Loucy (cell line): ENCODE data around the gene SPRYD7.

Source experiments
- H2AFZ ChIP-seq: fragments of 200-600 bp; sonication (generic); 2 replicates; pipeline ENCODE4 v1.6.0; 2016; ENCODE audit warnings: antibody characterized with exemption, mild to moderate bottlenecking, low read length, moderate library complexity
- H3F3A ChIP-seq: fragments of 200-600 bp; 2 replicates; pipeline ENCODE4 v1.6.0; 2016; ENCODE audit warnings: antibody characterized with exemption, low read depth, mild to moderate bottlenecking
- H3K27me3 ChIP-seq: fragments of 200-600 bp; sonication (generic); 2 replicates; pipeline ENCODE4 v1.6.1; 2014; ENCODE audit warnings: low read length, mild to moderate bottlenecking; ENCODE audit not compliant: insufficient read depth, poor library complexity, severe bottlenecking
- H3K36me3 ChIP-seq: fragments of 200-600 bp; sonication (generic); 2 replicates; pipeline ENCODE4 v1.6.1; 2016; ENCODE audit warnings: low read length; ENCODE audit not compliant: insufficient read depth
- H3K4me1 ChIP-seq: fragments of 200-600 bp; sonication (generic); 2 replicates; pipeline ENCODE4 v1.5.1; 2014; ENCODE audit warnings: low read length, mild to moderate bottlenecking; ENCODE audit not compliant: insufficient read depth, poor library complexity, severe bottlenecking
- H3K4me2 ChIP-seq: fragments of 200-600 bp; sonication (generic); 2 replicates; pipeline ENCODE4 v1.6.0; 2014; ENCODE audit warnings: antibody characterized with exemption, low read length, low read depth, mild to moderate bottlenecking; ENCODE audit not compliant: poor library complexity, severe bottlenecking
- H3K4me3 ChIP-seq: fragments of 200-600 bp; sonication (generic); 2 replicates; pipeline ENCODE4 v1.5.1; 2014; ENCODE audit warnings: low read length, mild to moderate bottlenecking, mixed read lengths; ENCODE audit not compliant: poor library complexity, severe bottlenecking
- H3K79me2 ChIP-seq: fragments of 200-600 bp; sonication (generic); 2 replicates; pipeline ENCODE4 v1.6.1; 2014; ENCODE audit warnings: low read length; ENCODE audit not compliant: insufficient read depth
- H3K9ac ChIP-seq: fragments of 200-600 bp; sonication (generic); 2 replicates; pipeline ENCODE4 v1.6.0; 2014; ENCODE audit warnings: mild to moderate bottlenecking, low read depth, low read length, moderate library complexity; ENCODE audit not compliant: poor library complexity, severe bottlenecking
- H3K9me2 ChIP-seq: fragments of 200-600 bp; sonication (generic); replicated peaks from 2 replicates; pipeline ENCODE4 v1.6.1; 2016; ENCODE audit warnings: low read depth, low read length, mixed read lengths
- H3K9me3 ChIP-seq: fragments of 200-600 bp; sonication (generic); 2 replicates; pipeline ENCODE4 v1.6.1; 2014; ENCODE audit warnings: mild to moderate bottlenecking, antibody characterized with exemption, low read length, low read depth; ENCODE audit not compliant: insufficient read depth
- H4K20me1 ChIP-seq: fragments of 200-600 bp; sonication (generic); 2 replicates; pipeline ENCODE4 v1.6.0; 2014; ENCODE audit warnings: antibody characterized with exemption, low read length, mild to moderate bottlenecking; ENCODE audit not compliant: insufficient read depth, poor library complexity, severe bottlenecking
- CTCF ChIP-seq: fragments of 200-600 bp; sonication (generic); conservative IDR thresholded peaks from 2 replicates; pipeline ENCODE4 v1.5.1; 2014; ENCODE audit warnings: mild to moderate bottlenecking, antibody characterized with exemption, low read length
- EZH2phosphoT487 ChIP-seq: fragments of 200-600 bp; IDR thresholded peaks from 2 replicates; pipeline ENCODE4 v1.6.1; 2018; ENCODE audit warnings: antibody characterized with exemption, mild to moderate bottlenecking, moderate library complexity, borderline replicate concordance

The SPRYD7 gene

DNA sequence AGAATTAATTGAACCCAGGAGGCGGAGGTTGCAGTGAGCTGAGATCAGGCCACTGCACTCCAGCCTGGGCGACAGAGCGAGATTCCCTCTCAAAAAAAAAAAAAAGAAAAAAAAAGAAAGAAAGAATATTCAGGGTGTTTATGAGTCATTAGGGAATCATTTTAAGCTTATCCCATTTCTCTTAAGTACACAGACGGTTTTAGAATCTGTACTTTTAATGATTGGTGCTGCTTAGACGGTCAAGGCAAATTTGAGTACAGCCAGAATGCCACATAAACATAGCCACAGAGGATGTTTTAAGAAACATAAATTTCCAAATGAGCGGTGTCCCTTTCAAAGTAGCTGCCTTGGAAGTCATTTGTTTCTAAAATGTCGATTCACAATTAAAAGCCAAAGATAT is 2.6 kb downstream of the SPRYD7 start:
- peak overlapping the region; percentile 83 for H3K4me2 ChIP-seq
- H3K79me2 ChIP-seq, result peaks cover 19% of the 10 kb centered on the region; the same call in 1 of the 2 replicates

DNA sequence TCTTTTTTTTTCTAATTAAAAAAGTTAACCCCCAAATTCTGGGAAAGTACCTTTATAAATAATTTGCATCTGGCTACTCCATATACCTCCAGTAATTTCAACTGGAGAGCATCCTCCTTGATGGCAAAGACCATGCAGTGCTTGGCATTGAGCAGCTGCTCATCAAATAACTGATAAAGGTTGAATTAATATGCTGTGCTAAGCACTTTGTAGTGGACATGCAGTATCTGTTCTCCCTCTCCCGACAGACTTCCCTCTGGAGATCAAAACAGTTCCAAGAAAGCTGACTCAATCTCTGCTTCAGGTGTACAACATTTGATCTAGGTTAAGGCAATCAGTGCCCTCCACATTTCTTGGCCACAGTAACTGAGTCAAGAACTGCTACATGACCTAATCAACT is 3.3 kb downstream of the SPRYD7 start:
- H3K9me2 ChIP-seq, result no peaks in the 10 kb centered on the region
- H3K27me3 ChIP-seq, result no peaks in the 10 kb centered on the region
- TF ChIP-seq EZH2phosphoT487 (no peak), CTCF (no peak)
- no peaks in the 10 kb centered on the region for H4K20me1 ChIP-seq
- H3K4me3 ChIP-seq, result no peak overlapping the region
- no peak overlapping the region for H2AFZ ChIP-seq
- peaks cover 19% of the 10 kb centered on the region; the same call in 1 of the 2 replicates for H3K79me2 ChIP-seq
- H3K9ac ChIP-seq, result no peak overlapping the region
- no peaks in the 10 kb centered on the region for H3F3A ChIP-seq
- peak overlapping the region; percentile 23 for H3K4me2 ChIP-seq
- peaks cover 19% of the 10 kb centered on the region for H3K4me1 ChIP-seq
- H3K9me3 ChIP-seq, result no peaks in the 10 kb centered on the region
- no peaks in the 10 kb centered on the region for H3K36me3 ChIP-seq

More for the DNA sequence above, 2.6 kb downstream of the SPRYD7 start:
- H3K36me3 ChIP-seq, result no peaks in the 10 kb centered on the region
- no peaks in the 10 kb centered on the region for H3F3A ChIP-seq
- TF ChIP-seq CTCF, result no peak
- TF ChIP-seq EZH2phosphoT487, result no peak
- no peaks in the 10 kb centered on the region for H3K9me2 ChIP-seq
- H2AFZ ChIP-seq, result no peak overlapping the region
- no peaks in the 10 kb centered on the region for H4K20me1 ChIP-seq
- H3K9me3 ChIP-seq, result no peaks in the 10 kb centered on the region
- H3K4me1 ChIP-seq, result peaks cover 19% of the 10 kb centered on the region
- H3K27me3 ChIP-seq, result no peaks in the 10 kb centered on the region
- no peak overlapping the region for H3K4me3 ChIP-seq
- H3K9ac ChIP-seq, result no peak overlapping the region

GRCh38 chr13:49932066-49932465 is 4.1 kb downstream of the SPRYD7 start:
- Histone ChIP-seq H4K20me1 (no peaks in the 10 kb centered on the region), H3K27me3 (no peaks in the 10 kb centered on the region), H3K9me2 (no peaks in the 10 kb centered on the region), H3K9ac (no peak overlapping the region), H3K4me1 (peaks cover 19% of the 10 kb centered on the region), H3K36me3 (no peaks in the 10 kb centered on the region), H3K79me2 (peaks cover 19% of the 10 kb centered on the region; the same call in 1 of the 2 replicates), H3K4me3 (no peak overlapping the region), H3K9me3 (no peaks in the 10 kb centered on the region), H2AFZ (no peak overlapping the region), H3K4me2 (peak overlapping the region; percentile 23), H3F3A (no peaks in the 10 kb centered on the region)
- TF ChIP-seq CTCF (no peak), EZH2phosphoT487 (no peak)
